ENCODE data around the gene PMS1.

DNA sequence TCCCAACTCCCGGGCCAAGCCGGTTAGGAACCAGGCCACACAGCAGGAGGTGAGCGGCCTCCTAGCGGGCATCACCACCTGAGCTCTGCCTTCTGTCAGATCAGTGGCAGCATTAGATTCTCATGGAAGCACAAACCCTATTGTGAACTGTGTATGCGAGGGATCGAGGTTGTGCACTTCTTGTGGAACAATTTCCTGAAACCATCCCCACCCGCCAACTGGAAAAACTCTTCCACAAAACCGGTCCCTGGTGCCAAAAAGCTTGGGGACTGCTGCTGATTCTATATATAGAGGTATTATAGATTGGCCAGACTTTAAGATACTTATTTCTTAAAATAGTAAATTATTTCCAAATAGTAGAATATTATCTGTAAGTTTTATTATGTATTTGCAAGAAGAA lies 89.4 kb downstream of the PMS1 start:
- no peak for TF ChIP-seq POLR2A (IDR thresholded peaks at IDR 0.05; ENCODE audit: extremely low read depth, insufficient read length)
- TF ChIP-seq CTCF (IDR thresholded peaks at IDR 0.05; ENCODE audit: low read depth, low read length) = no peak
- TF ChIP-seq, protein P1, sequence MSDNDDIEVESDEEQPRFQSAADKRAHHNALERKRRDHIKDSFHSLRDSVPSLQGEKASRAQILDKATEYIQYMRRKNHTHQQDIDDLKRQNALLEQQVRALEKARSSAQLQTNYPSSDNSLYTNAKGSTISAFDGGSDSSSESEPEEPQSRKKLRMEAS (IDR thresholded peaks at IDR 0.05; ENCODE audit: low read depth, low read length) = no peak

All from NB4 (cell line).